ENCODE results near the gene ALPL.
"Not testable (repeated sequence)": the region's sequence is repeated elsewhere in the genome, so short reads cannot be mapped to it uniquely, and the experiment has no call there.

The ALPL gene

GRCh38 chr1:21509351-21510112 lies at the start of gene ALPL:
TSS of gene ALPL (plus strand) at chr1:21509423. CDS start at chr1:21554082, 44,659 bp downstream.
- DNase-seq (ENCODE audit: low spot score), result no peak

- DNase-seq (ENCODE audit: low spot score), result not testable (repeated sequence)
Measured at GRCh38 chr1:21465127-21465526, 44.1 kb upstream of the ALPL start.

- not testable (repeated sequence) for DNase-seq (ENCODE audit: low spot score)
Measured at GRCh38 chr1:21467946-21468345, 41.3 kb upstream of the ALPL start.

GRCh38 chr1:21468599-21468998 lies 40.6 kb upstream of the ALPL start:
- DNase-seq (ENCODE audit: low spot score), result no peak

DNA sequence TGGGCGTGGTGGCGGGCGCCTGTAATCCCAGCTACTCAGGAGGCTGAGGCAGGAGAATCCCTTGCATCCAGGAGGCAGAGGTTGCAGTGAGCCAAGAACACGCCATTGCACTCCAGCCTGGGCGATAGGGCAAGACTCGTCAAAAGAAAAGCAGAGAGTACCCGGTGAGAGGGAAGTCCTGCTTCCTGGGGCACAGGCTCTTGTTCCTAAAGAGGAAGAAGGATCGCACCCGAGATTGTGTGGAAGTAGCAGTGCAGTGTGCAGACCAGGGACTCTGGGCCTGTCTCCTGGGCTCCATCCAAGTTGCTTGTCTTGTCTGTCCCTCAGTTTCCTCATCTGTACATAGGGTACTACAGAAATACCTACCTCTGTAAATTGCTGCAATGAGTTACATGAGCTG lies 39.6 kb upstream of the ALPL start:
- DNase-seq (ENCODE audit: low spot score), result no peak

- DNase-seq (ENCODE audit: low spot score), result no peak
Measured at GRCh38 chr1:21472861-21473260, 36.4 kb upstream of the ALPL start.

- DNase-seq (ENCODE audit: low spot score), result no peak
Measured at GRCh38 chr1:21478356-21478755, 30.9 kb upstream of the ALPL start.

- not testable (repeated sequence) for DNase-seq (ENCODE audit: low spot score)
Measured at GRCh38 chr1:21483881-21484280, 25.3 kb upstream of the ALPL start.

- no peak for DNase-seq (ENCODE audit: low spot score)
Measured at GRCh38 chr1:21489146-21489545, 20.1 kb upstream of the ALPL start.

DNA sequence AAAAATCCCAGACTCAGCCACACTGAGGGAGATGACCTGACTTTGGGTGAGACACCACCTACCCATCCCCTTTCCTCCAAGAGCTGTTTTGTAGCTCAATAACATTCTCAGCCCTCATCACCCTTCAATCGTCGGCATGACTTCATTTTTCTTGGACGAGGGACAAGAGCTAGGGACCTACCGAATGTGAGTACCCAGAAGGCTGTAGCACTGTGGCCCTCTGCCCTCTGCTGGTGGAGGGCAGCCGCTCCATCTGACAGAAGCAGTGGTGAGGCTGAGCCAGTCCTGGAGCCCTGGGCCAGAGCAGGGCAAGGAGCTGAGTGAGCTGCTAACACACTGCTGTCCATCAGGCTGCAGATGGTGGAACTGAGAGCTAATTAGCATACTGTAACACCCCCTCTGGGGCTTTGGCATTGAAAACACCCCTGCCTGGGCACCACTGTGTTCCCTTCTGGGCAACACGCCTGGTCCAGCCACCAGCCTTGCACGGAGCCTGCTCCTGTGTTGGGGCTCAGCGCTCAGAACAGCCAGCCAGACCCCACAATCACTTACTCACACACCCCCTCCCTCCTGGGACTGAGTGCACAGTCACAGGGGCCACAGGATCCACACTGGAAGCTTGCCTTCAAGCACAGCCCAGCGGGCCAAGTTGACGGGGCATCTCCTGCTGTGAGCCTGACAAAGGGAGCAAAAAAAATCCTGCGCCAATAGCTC lies 18.3 kb upstream of the ALPL start:
- peak; percentile 82 for DNase-seq (ENCODE audit: low spot score)

DNA sequence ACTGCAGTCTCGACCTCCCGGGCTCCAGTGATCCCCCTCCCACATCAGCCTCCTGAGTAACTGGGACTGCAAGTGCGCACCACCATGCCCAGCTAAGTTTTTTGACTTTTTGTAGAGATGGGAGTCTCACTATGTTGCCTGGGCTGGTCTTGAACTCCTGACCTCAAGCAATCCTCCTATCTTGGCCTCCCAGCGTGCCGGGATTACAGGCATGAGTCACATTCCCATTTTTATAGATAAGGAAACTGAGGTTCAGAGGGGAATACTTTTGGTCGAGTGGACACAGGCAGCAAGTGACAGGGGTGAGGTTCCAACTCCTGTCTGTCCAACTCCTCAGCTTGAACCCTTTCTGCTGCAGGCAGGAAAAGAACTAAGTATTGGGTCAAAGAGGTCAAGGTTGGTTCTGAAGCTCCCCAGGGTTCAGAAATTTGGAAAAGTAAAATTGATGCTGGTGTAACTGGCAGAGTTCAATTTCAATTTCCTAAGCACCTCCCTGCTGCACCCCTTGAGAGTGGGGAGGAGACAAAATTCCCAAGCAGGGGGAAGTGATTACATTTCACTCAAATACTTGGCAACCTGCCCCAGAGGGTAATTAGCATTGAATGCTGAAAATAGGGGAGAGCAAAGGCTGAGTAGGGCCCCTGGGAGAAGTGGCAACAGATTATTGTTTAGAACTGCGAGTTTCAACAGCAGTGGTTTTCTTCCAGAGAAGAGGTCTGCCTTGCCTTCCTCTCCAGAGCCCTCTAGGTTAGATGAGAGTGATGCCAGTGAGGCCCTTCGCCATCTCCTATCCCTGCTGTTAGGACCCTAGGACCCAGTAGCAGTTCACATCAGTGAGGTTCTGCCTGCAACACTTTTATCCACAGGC lies 17.5 kb upstream of the ALPL start:
- no peak for DNase-seq (ENCODE audit: low spot score)

GRCh38 chr1:21492356-21492625 lies 16.9 kb upstream of the ALPL start:
- DNase-seq (ENCODE audit: low spot score), result no peak

- DNase-seq (ENCODE audit: low spot score), result no peak
Measured at GRCh38 chr1:21494196-21494595, 15.0 kb upstream of the ALPL start.

DNA sequence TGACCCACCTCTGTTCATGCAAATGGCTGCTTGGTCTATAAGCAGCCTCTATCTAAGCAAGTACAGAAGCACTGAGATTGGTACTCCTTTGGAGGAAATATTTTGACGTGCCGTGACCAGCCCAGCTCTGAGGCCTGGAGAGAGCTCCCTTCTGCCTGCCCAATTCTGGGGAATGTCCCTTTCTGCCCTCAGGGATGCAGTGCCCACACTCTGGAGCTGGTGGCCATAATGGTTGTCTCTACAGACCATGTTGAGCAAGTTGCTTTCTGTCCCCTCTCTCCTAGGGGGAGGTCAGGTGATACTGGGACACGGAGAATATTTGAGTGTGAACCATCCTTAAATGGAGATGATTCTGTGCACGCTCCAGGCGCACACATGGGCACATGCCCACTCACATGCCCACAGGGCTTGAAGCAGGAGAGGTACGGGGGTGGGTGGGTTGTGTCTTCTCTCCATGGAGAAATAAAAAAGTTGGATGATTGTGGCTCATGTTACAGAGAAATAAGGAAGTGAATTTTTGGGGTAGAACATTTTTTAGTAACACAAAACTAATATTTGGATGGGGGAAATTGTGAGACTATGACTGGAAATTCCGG lies 13.9 kb upstream of the ALPL start:
- DNase-seq (ENCODE audit: low spot score), result no peak

GRCh38 chr1:21496063-21496462 lies 13.2 kb upstream of the ALPL start:
- DNase-seq (ENCODE audit: low spot score), result no peak

DNA sequence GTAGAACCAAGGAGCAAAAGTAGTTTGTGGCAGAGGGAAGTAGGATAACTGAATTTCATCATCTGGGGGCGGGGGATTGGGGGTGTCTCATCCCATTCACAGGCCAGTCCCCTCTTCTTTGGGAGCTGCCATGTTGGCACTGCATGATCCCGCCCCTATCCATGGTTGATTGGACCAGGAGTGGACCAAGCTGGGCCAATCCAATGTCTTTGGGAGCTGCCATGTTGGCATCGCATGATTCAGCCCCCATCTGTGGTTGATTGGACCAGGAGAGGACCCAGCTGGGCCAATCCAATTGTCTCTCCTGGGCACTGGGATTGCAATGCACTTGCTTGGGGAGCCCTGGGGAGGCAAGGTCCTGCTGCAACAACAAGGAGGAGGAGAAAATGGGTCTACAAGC lies 12.3 kb upstream of the ALPL start:
- no peak for DNase-seq (ENCODE audit: low spot score)

GRCh38 chr1:21497466-21498061 lies 11.7 kb upstream of the ALPL start:
- DNase-seq (ENCODE audit: low spot score), result no peak

GRCh38 chr1:21499283-21499950 lies 9.8 kb upstream of the ALPL start:
- DNase-seq (ENCODE audit: low spot score), result no peak

- no peak for DNase-seq (ENCODE audit: low spot score)
Measured at GRCh38 chr1:21503706-21504377, 5.4 kb upstream of the ALPL start.

DNA sequence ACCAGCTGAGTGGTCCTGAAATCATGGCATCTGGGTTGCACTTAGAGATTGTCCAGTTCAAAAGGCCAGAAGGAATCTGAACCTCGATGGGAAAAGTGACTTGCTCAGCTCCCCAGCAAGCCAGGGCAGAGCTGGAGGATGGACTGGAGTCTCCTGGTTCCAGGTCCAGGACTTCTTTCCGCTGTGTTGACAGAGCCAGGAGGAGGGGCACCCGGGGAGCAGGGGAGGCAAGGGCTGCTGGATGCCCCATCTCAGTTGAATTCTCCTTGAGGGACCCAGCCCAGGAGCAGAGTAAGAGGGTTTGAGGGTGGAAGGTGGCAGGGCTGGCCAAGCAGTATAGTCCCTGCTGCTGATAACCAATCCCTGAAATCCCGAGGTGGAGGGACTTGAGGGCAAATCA lies 2.4 kb upstream of the ALPL start:
- no peak for DNase-seq (ENCODE audit: low spot score)
